Fibroblast of lung (primary cell): ENCODE measurements around the gene DAD1.
"Not testable (repeated sequence)": the region's sequence is repeated elsewhere in the genome, so short reads cannot be mapped to it uniquely, and the experiment has no call there.

Experiments used
- EZH2 ChIP-seq: IDR thresholded peaks from 2 replicates; pipeline ENCODE4 v1.5.1; 2012; ENCODE audit warnings: low read length, control low read depth, mild to moderate bottlenecking; ENCODE audit errors: missing control alignments
- TF ChIP-seq, protein P1 (sequence below), 2 donors: IDR thresholded peaks in 1 of 2; conservative IDR thresholded peaks in 1 of 2; 1 replicate in 1 of 2; 2 replicates in 1 of 2; pipeline ENCODE4 v1.5.1; 2011 to 2012; ENCODE audit warnings: low read length in 2 of 2, control low read depth in 1 of 2, inconsistent platforms in 1 of 2, low read depth in 1 of 2, mild to moderate bottlenecking in 1 of 2

DNA sequence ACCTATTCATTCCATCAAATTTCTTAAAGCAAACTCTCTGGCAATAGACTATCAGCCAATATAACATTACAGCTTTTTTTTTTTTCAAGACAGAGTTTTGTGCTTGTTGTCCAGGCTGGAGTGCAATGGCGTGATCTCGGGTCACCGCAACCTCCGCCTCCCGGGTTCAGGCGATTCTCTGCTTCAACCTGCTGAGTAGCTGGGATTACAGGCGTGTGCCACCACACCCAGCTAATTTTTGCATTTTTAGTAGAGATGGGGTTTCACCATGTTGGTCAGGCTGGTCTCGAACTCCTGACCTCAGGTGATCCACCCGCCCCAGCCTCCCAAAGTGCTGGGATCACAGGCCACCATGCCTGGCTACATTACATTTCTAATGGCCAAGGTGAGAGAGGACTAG, 22.8 kb downstream of the DAD1 start:
- TF ChIP-seq, protein P1, sequence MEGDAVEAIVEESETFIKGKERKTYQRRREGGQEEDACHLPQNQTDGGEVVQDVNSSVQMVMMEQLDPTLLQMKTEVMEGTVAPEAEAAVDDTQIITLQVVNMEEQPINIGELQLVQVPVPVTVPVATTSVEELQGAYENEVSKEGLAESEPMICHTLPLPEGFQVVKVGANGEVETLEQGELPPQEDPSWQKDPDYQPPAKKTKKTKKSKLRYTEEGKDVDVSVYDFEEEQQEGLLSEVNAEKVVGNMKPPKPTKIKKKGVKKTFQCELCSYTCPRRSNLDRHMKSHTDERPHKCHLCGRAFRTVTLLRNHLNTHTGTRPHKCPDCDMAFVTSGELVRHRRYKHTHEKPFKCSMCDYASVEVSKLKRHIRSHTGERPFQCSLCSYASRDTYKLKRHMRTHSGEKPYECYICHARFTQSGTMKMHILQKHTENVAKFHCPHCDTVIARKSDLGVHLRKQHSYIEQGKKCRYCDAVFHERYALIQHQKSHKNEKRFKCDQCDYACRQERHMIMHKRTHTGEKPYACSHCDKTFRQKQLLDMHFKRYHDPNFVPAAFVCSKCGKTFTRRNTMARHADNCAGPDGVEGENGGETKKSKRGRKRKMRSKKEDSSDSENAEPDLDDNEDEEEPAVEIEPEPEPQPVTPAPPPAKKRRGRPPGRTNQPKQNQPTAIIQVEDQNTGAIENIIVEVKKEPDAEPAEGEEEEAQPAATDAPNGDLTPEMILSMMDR (conservative IDR thresholded peaks at IDR 0.05 in 1 of 2, IDR thresholded peaks at IDR 0.05 in 1 of 2; ENCODE audit: low read depth in 1 of 2, low read length in 2 of 2): not testable (repeated sequence)
- TF ChIP-seq EZH2: not testable (repeated sequence)
